ENCODE data around the gene IGFBP6.

IGFBP6 gene

DNA sequence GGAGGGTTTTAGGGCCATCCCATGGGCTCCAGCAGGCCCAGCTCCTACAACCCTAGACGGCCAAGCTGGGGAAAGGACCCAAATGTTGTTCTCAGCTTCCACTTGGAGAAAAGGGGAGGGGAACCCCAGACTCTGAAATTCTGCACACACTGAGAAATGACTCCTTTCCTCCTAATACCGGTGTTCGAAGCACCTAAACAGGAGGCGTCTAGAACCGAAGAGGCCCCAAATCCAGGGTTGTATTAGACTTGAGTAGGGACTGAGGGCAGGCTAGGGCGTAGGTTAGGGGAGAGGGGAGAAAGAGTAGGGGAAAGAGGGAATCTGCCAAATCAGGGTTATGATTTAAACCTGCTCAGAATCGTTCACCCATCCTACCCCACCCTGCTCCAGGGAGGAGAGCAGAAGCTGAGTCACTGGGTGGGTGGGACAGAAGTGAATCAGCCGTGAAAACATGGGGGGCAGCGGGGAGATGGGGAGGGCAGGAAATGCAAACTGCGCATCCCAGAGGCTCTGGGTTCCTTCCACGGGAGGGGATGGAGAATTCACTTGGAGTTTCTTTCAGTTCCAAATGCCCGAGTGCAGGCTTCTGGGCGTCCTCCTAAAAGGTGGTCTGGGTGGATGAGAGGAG lies 1.0 kb downstream of the IGFBP6 start:
- peak; percentile 72 for DNase-seq (ENCODE audit: low read depth)
- peak overlapping the region; percentile 42 for H3K4me3 ChIP-seq (ENCODE audit: low read length)
- TF ChIP-seq, protein P1, sequence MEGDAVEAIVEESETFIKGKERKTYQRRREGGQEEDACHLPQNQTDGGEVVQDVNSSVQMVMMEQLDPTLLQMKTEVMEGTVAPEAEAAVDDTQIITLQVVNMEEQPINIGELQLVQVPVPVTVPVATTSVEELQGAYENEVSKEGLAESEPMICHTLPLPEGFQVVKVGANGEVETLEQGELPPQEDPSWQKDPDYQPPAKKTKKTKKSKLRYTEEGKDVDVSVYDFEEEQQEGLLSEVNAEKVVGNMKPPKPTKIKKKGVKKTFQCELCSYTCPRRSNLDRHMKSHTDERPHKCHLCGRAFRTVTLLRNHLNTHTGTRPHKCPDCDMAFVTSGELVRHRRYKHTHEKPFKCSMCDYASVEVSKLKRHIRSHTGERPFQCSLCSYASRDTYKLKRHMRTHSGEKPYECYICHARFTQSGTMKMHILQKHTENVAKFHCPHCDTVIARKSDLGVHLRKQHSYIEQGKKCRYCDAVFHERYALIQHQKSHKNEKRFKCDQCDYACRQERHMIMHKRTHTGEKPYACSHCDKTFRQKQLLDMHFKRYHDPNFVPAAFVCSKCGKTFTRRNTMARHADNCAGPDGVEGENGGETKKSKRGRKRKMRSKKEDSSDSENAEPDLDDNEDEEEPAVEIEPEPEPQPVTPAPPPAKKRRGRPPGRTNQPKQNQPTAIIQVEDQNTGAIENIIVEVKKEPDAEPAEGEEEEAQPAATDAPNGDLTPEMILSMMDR (IDR thresholded peaks at IDR 0.05; ENCODE audit: insufficient read depth, low read depth, low read length, missing control alignments) = no peak

DNA sequence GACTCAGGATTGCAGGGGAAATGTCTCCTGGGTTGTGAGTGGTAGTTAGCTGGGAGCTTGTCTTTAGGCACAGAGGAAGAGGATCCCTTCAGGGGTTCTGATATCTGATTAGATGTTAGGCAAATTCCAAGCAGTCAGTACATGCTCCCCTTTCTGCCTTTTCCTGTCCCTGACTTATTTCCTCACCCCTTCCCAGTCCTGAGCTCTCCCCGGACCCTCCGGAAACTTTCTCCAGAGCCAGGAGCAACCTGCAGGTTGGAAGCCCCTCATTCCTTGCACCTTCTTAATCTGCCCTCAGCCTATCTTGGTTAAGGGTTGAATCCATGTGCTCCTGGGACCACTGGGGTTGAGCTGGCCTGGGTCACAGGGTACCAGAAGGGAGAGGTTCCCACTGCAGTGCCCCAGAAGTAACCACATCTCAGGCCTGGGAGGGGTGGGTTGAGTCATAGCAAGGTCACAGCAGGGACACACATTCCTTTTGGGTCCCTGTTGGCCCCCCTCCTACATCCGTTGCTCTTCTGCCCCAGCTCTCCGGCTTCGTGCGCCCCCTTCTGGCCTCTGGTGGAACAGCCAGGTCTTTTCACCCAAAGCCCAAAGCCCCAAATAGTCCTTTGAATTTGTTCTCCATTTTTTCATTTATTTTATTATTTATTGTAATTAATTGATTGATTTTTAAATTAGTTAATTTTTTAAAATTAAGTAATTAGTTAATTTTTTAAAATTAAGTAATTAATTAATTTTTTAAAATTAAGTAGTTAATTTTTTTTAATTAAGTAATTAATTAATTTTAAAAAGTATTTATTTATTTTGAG lies 1.8 kb downstream of the IGFBP6 start:
- TF ChIP-seq, protein P1 (IDR thresholded peaks at IDR 0.05; ENCODE audit: insufficient read depth, low read depth, low read length, missing control alignments) = peak; percentile 96
- no peak overlapping the region for H3K4me3 ChIP-seq (ENCODE audit: low read length)
- peak; percentile 78 for DNase-seq (ENCODE audit: low read depth)

DNA sequence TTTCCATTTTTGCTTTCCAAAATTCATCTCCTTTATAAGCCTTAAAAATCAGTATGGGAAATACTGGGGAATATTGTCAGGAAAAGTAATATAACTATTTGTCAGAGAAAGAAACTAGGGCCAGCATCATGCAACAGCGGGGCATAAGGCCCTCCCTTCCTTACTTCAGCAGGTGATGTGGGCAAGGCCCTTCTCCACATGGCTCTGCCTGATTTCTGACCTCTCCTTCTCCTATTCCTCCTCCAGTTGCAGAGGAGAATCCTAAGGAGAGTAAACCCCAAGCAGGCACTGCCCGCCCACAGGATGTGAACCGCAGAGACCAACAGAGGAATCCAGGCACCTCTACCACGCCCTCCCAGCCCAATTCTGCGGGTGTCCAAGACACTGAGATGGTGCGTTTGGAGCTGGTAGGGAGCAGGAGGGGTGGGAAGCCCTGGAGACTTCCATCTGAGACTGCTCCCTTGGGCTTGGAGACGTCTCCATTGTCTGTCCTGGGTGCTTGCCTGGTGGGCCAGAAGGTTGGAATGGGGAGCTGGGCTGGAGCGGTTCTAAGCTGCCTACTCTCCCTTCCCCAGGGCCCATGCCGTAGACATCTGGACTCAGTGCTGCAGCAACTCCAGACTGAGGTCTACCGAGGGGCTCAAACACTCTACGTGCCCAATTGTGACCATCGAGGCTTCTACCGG lies 3.1 kb downstream of the IGFBP6 start:
- DNase-seq (ENCODE audit: low read depth) = no peak
- TF ChIP-seq, protein P1 (IDR thresholded peaks at IDR 0.05; ENCODE audit: insufficient read depth, low read depth, low read length, missing control alignments) = no peak
- H3K4me3 ChIP-seq (ENCODE audit: low read length) = no peak overlapping the region

DNA sequence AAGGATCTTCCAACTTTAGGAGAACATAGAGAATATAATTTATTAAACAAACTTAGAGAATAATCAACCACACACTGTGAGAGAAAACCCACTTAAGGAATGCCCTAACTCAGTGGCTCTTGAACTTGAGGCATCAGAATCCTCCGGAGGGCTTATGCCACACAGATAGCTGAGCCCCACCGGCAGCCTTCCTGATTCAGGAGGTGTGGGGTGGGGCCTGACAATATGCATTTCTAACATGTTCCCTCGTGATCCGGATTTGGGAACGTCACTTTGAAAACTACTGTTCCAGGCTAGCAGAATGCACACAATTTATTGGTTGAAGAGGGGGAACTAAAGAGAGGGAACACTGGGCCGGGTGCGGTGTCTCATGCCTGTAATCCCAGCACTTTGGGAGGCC lies 3.8 kb downstream of the IGFBP6 start:
- TF ChIP-seq, protein P1 (IDR thresholded peaks at IDR 0.05; ENCODE audit: insufficient read depth, low read depth, low read length, missing control alignments) = no peak
- no peak for DNase-seq (ENCODE audit: low read depth)
- no peak overlapping the region for H3K4me3 ChIP-seq (ENCODE audit: low read length)

DNA sequence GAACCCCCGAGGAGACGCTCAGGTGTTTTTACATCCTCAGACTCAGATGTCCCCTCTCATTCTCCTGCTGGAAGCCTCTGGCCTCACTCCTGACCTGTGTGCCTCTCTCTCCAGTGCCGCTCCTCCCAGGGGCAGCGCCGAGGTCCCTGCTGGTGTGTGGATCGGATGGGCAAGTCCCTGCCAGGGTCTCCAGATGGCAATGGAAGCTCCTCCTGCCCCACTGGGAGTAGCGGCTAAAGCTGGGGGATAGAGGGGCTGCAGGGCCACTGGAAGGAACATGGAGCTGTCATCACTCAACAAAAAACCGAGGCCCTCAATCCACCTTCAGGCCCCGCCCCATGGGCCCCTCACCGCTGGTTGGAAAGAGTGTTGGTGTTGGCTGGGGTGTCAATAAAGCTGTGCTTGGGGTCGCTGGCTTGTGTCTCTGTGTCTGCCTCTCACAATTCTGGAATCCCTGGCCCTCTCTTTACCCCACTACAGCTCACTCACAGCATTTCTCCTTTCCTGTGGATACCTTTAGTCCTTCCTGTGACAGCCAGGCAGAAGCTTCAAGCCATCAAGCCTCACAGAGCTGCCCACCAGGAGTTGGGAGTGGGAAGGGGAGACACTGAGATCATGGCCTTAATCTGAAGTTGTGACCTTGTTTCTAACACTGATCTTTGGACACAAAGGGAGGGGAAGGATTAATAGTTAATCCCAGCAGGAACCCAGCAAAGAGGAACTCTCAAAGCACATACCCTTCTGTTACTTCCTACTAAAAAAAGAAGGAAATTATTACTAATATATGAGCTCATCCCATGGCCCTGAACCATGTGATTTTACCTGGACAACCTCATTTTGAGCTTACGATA lies 4.7 kb downstream of the IGFBP6 start:
- TF ChIP-seq, protein P1 (IDR thresholded peaks at IDR 0.05; ENCODE audit: insufficient read depth, low read depth, low read length, missing control alignments) = no peak
- DNase-seq (ENCODE audit: low read depth) = no peak
- H3K4me3 ChIP-seq (ENCODE audit: low read length) = no peak overlapping the region

Measured in epithelial cell of esophagus (primary cell).